Measurements from ENCODE around the gene TBL1X. TPM values are rescaled to one million over a fixed set of nuclear protein-coding genes. Genes with fewer than 3 reads are reported as not detected.

TBL1X gene
- total RNA-seq, 4 donors from 2014 or later = 32.9 to 42.9 (median 33.4) TPM

- DNase-seq = no peak
- H3K36me3 ChIP-seq = no peaks in the 10 kb centered on the region
- H3K4me3 ChIP-seq (replicated peaks in 1 of 3) = no peak overlapping the region
- 77 to 85% methylated on average over 1 of the region's 1 CpG for WGBS, 2 donors
- no peak overlapping the region for H3K27ac ChIP-seq
- TF ChIP-seq POLR2A (IDR thresholded peaks at IDR 0.05) = no peak
- TF ChIP-seq, protein P1, sequence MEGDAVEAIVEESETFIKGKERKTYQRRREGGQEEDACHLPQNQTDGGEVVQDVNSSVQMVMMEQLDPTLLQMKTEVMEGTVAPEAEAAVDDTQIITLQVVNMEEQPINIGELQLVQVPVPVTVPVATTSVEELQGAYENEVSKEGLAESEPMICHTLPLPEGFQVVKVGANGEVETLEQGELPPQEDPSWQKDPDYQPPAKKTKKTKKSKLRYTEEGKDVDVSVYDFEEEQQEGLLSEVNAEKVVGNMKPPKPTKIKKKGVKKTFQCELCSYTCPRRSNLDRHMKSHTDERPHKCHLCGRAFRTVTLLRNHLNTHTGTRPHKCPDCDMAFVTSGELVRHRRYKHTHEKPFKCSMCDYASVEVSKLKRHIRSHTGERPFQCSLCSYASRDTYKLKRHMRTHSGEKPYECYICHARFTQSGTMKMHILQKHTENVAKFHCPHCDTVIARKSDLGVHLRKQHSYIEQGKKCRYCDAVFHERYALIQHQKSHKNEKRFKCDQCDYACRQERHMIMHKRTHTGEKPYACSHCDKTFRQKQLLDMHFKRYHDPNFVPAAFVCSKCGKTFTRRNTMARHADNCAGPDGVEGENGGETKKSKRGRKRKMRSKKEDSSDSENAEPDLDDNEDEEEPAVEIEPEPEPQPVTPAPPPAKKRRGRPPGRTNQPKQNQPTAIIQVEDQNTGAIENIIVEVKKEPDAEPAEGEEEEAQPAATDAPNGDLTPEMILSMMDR (IDR thresholded peaks at IDR 0.05) = no peak
- H3K4me1 ChIP-seq = no peaks in the 10 kb centered on the region
- intact Hi-C loops (cut with DNase I) = no loop called here
- H3K27me3 ChIP-seq = no peaks in the 10 kb centered on the region
- no peaks in the 10 kb centered on the region for H3K9me3 ChIP-seq
These were observed 265.9 kb downstream of the TBL1X start for GRCh38 chrX:9730752-9731151.

- H3K4me3 ChIP-seq (replicated peaks in 1 of 3) = no peak overlapping the region
- no peaks in the 10 kb centered on the region for H3K4me1 ChIP-seq
- H3K36me3 ChIP-seq = no peaks in the 10 kb centered on the region
- intact Hi-C loops (cut with DNase I) = no loop called here
- 90 to 91% methylated on average over 7 of the region's 7 CpGs for WGBS, 2 donors
- H3K27ac ChIP-seq = no peak overlapping the region
- no peaks in the 10 kb centered on the region for H3K9me3 ChIP-seq
- H3K27me3 ChIP-seq = no peaks in the 10 kb centered on the region
- no peak for DNase-seq
- TF ChIP-seq, protein P1 (IDR thresholded peaks at IDR 0.05) = no peak
- no peak for TF ChIP-seq POLR2A (IDR thresholded peaks at IDR 0.05)
These were observed 272.5 kb downstream of the TBL1X start for GRCh38 chrX:9737363-9737762.

- WGBS, 2 donors = 69 to 79% methylated on average over 3 of the region's 3 CpGs
- TF ChIP-seq, protein P1 (IDR thresholded peaks at IDR 0.05) = no peak
- no peak for TF ChIP-seq POLR2A (IDR thresholded peaks at IDR 0.05)
These were observed 273.3 kb downstream of the TBL1X start for GRCh38 chrX:9738151-9738550.

DNA sequence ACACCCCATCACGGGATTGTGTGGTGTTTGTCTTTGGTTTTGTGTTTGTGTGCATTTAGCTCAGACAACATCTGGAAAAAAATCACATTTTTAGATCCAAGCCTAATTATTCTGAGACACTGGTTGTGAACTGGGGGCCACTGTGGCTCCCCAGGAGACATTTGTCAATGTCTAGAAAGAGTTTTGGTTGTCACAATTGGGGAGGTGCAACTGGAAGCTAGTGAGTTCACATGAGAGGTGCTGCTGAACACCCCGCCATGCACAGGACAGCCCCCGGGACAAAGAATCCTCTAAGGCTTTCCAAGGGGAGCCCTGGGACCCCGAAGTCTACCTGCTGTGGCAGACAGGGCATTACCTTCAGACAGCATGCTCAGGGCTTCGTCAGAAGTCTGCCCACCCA lies 274.3 kb downstream of the TBL1X start:
- H3K9me3 ChIP-seq = no peaks in the 10 kb centered on the region
- TF ChIP-seq POLR2A (IDR thresholded peaks at IDR 0.05) = no peak
- TF ChIP-seq, protein P1 (IDR thresholded peaks at IDR 0.05) = no peak
- no peak for DNase-seq
- no peaks in the 10 kb centered on the region for H3K36me3 ChIP-seq
- no peaks in the 10 kb centered on the region for H3K4me1 ChIP-seq
- WGBS, 2 donors = 86 to 96% methylated on average over 1 to 2 of the region's 5 CpGs
- no peak overlapping the region for H3K4me3 ChIP-seq (replicated peaks in 1 of 3)
- intact Hi-C loops (cut with DNase I) = no loop called here
- H3K27me3 ChIP-seq = no peaks in the 10 kb centered on the region
- H3K27ac ChIP-seq = no peak overlapping the region

More at GRCh38 chrX:9738151-9738550, 273.3 kb downstream of the TBL1X start:
- H3K4me1 ChIP-seq = no peaks in the 10 kb centered on the region
- H3K4me3 ChIP-seq (replicated peaks in 1 of 3) = no peak overlapping the region
- no peaks in the 10 kb centered on the region for H3K27me3 ChIP-seq
- no peaks in the 10 kb centered on the region for H3K36me3 ChIP-seq
- H3K9me3 ChIP-seq = no peaks in the 10 kb centered on the region
- intact Hi-C loops (cut with DNase I) = no loop called here
- H3K27ac ChIP-seq = no peak overlapping the region
- DNase-seq = no peak

DNA sequence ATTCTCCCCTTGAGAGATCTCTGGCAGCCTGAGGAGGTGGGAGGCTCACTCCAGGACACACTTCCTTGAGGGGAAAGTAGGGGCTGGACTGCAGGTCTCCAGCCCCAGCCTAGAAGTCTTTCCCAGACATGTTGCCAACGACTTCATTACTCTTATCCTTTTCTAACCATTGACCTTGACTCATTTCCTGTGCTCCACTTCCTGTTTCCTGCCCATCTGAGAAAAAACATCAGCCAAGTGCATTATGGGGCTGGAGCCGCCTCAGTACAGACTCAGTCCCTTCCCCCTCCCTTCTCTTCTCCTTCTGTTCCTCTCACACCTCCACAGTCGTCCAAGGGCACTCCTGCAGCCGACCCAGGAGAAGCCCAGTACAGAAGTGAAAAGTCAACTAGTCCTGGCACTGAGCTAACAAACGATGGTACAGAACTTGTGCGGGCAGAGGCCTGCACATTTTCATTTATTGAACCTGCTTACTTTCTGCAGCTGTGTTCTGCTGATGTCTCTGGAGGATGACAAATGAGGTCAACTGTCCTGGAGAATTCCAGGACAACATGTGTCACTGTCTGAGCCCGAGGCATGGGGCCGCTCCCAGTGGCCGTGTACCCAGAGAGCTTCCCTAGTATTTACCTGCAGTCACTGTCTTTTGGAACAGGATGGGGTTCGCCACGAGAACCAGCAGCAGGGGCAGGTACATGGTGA lies 280.7 kb downstream of the TBL1X start:
- 63 to 71% methylated on average over 8 to 9 of the region's 11 CpGs for WGBS, 2 donors
- Histone ChIP-seq H3K9me3 (no peaks in the 10 kb centered on the region), H3K27ac (no peak overlapping the region), H3K4me3 (replicated peaks in 1 of 3) (no peak overlapping the region), H3K4me1 (no peaks in the 10 kb centered on the region), H3K27me3 (no peaks in the 10 kb centered on the region), H3K36me3 (no peaks in the 10 kb centered on the region)
- no peak for TF ChIP-seq POLR2A (IDR thresholded peaks at IDR 0.05)
- TF ChIP-seq, protein P1 (IDR thresholded peaks at IDR 0.05) = no peak
- no peak for DNase-seq
- intact Hi-C loops (cut with DNase I) = no loop called here
